H9 (cell line): Measurements from ENCODE around the gene L1CAM. TPM values are rescaled to one million over a fixed set of nuclear protein-coding genes. Genes with fewer than 3 reads are reported as not detected.

Experiments
- DNase-seq: peaks from one replicate; pipeline ENCODE4 v3.0.0-alpha.2; 2017
- H2AFZ ChIP-seq: one replicate; pipeline ENCODE4 v1.6.1; 2013; ENCODE audit warnings: mild to moderate bottlenecking, low read length, control low read depth, moderate library complexity
- H2AK5ac ChIP-seq: 2 replicates; pipeline ENCODE4 v1.6.1; 2013; ENCODE audit warnings: low read length, control low read depth, mixed read lengths; ENCODE audit not compliant: insufficient read length
- H2BK120ac ChIP-seq: one replicate; pipeline ENCODE4 v1.6.1; 2013; ENCODE audit warnings: low read depth, mild to moderate bottlenecking, low read length, control low read depth, inconsistent platforms; ENCODE audit not compliant: poor library complexity, severe bottlenecking
- H2BK12ac ChIP-seq: 2 replicates; pipeline ENCODE4 v1.6.1; 2013; ENCODE audit warnings: low read length, control low read depth, mixed read lengths, low read depth; ENCODE audit not compliant: insufficient read length
- H2BK15ac ChIP-seq: 2 replicates; pipeline ENCODE4 v1.6.1; 2013; ENCODE audit warnings: low read depth, low read length, control low read depth
- H2BK20ac ChIP-seq: one replicate; pipeline ENCODE4 v1.6.1; 2013; ENCODE audit warnings: low read depth, mild to moderate bottlenecking, low read length, control low read depth, inconsistent platforms; ENCODE audit not compliant: poor library complexity, severe bottlenecking
- H2BK5ac ChIP-seq: 2 replicates; pipeline ENCODE4 v1.6.1; 2013; ENCODE audit warnings: low read length, control low read depth, mixed read lengths; ENCODE audit not compliant: insufficient read length
- H3K14ac ChIP-seq: 2 replicates; pipeline ENCODE4 v1.6.1; 2013; ENCODE audit warnings: low read length, control low read depth; ENCODE audit not compliant: insufficient read depth
- H3K18ac ChIP-seq: 2 replicates; pipeline ENCODE4 v1.6.1; 2013; ENCODE audit warnings: low read depth, mild to moderate bottlenecking, mixed read lengths, low read length, control low read depth; ENCODE audit not compliant: insufficient read length
- H3K23ac ChIP-seq: 2 replicates; pipeline ENCODE4 v1.6.1; 2013; ENCODE audit warnings: low read length, control low read depth, mixed read lengths, low read depth; ENCODE audit not compliant: insufficient read length
- H3K23me2 ChIP-seq: 2 replicates; pipeline ENCODE4 v1.6.1; 2013; ENCODE audit warnings: low read depth, mild to moderate bottlenecking, mixed read lengths, low read length, control low read depth; ENCODE audit not compliant: insufficient read length, poor library complexity, severe bottlenecking
- H3K27ac ChIP-seq: 2 replicates; pipeline ENCODE4 v1.5.1; 2013; ENCODE audit warnings: low read length, control low read depth, mixed read lengths, low read depth; ENCODE audit not compliant: insufficient read length
- H3K27me3 ChIP-seq: 2 replicates; pipeline ENCODE4 v1.6.1; 2013; ENCODE audit warnings: low read length, control low read depth, inconsistent platforms; ENCODE audit not compliant: insufficient read depth
- H3K4ac ChIP-seq: 2 replicates; pipeline ENCODE4 v1.6.1; 2013; ENCODE audit warnings: low read depth, mild to moderate bottlenecking, control low read depth, inconsistent platforms, low read length, moderate library complexity
- H3K4me1 ChIP-seq: 2 replicates; pipeline ENCODE4 v1.6.1; 2013; ENCODE audit warnings: low read length, control low read depth, inconsistent platforms; ENCODE audit not compliant: insufficient read depth
- H3K4me2 ChIP-seq: 2 replicates; pipeline ENCODE4 v1.6.1; 2013; ENCODE audit warnings: low read length, control low read depth, mixed read lengths; ENCODE audit not compliant: insufficient read length, insufficient read depth
- H3K56ac ChIP-seq: 2 replicates; pipeline ENCODE4 v1.6.1; 2013; ENCODE audit warnings: low read depth, mild to moderate bottlenecking, mixed read lengths, low read length, control low read depth; ENCODE audit not compliant: insufficient read length
- H3K79me1 ChIP-seq: 2 replicates; pipeline ENCODE4 v1.6.1; 2013; ENCODE audit warnings: low read depth, mild to moderate bottlenecking, moderate library complexity, low read length, control low read depth, inconsistent platforms; ENCODE audit not compliant: insufficient read depth, poor library complexity, severe bottlenecking
- H3K79me2 ChIP-seq: 2 replicates; pipeline ENCODE4 v1.6.1; 2013; ENCODE audit warnings: low read length, control low read depth, inconsistent platforms; ENCODE audit not compliant: insufficient read depth
- H3K9ac ChIP-seq: 2 replicates; pipeline ENCODE4 v1.6.1; 2013; ENCODE audit warnings: low read length, control low read depth, mixed read lengths; ENCODE audit not compliant: insufficient read length; ENCODE audit errors: extremely low read depth
- H3K9me3 ChIP-seq: one replicate; pipeline ENCODE4 v1.6.1; 2013; ENCODE audit warnings: low read depth, low read length, inconsistent platforms; ENCODE audit not compliant: control insufficient read depth
- H3T11ph ChIP-seq: one replicate; pipeline ENCODE4 v1.6.1; 2013; ENCODE audit warnings: mild to moderate bottlenecking, low read length, control low read depth, inconsistent platforms
- H4K20me1 ChIP-seq: one replicate; pipeline ENCODE4 v1.6.1; 2013; ENCODE audit not compliant: control insufficient read depth, insufficient read length, insufficient read depth
- H4K5ac ChIP-seq: 2 replicates; pipeline ENCODE4 v1.6.1; 2013; ENCODE audit warnings: low read depth, mild to moderate bottlenecking, mixed read lengths, low read length, control low read depth; ENCODE audit not compliant: insufficient read length
- H4K8ac ChIP-seq: replicated peaks from 2 replicates; pipeline ENCODE4 v1.6.1; 2013; ENCODE audit warnings: low read length, control low read depth, mixed read lengths, low read depth; ENCODE audit not compliant: insufficient read length
- H4K91ac ChIP-seq: 2 replicates; pipeline ENCODE4 v1.6.1; 2013; ENCODE audit warnings: low read depth, mild to moderate bottlenecking, moderate library complexity, mixed read lengths, low read length, control low read depth; ENCODE audit not compliant: insufficient read length
- H3K27ac Mint-ChIP-seq, 3 experiments: 2 replicates in 2 of 3; 3 replicates in 1 of 3; pipeline ENCODE4 v1.8.0; 2020 to 2021; ENCODE audit warnings: mixed read lengths in 3 of 3, mild to moderate bottlenecking in 1 of 3, moderate library complexity in 1 of 3
- H3K27me3 Mint-ChIP-seq: 2 replicates; pipeline ENCODE4 v1.8.0; 2021; ENCODE audit warnings: low read depth, mild to moderate bottlenecking, moderate library complexity, mixed read lengths
- H3K36me3 Mint-ChIP-seq, 3 experiments: 2 replicates in 2 of 3; 3 replicates in 1 of 3; pipeline ENCODE4 v1.8.0; 2020 to 2021; ENCODE audit warnings: low read depth in 3 of 3, mixed read lengths in 3 of 3; ENCODE audit not compliant: insufficient read depth in 1 of 3
- H3K4me1 Mint-ChIP-seq, 2 experiments: 2 replicates each; pipeline ENCODE4 v1.8.0; 2020; ENCODE audit warnings: mixed read lengths in 2 of 2
- H3K4me3 Mint-ChIP-seq, 2 experiments: 2 replicates in 1 of 2; 3 replicates in 1 of 2; pipeline ENCODE4 v1.8.0; 2020 to 2021; ENCODE audit warnings: mild to moderate bottlenecking in 2 of 2, mixed read lengths in 2 of 2, moderate library complexity in 1 of 2
- H3K9me3 Mint-ChIP-seq, 2 experiments: 2 replicates in 1 of 2; 3 replicates in 1 of 2; pipeline ENCODE4 v1.8.0; 2020; ENCODE audit warnings: mild to moderate bottlenecking in 2 of 2, mixed read lengths in 2 of 2, moderate library complexity in 1 of 2
- WGBS: extraction: QIAGEN DNeasy Blood & Tissue Kit; methylation state at CpG from one replicate; pipeline ENCODE4 v1.1.7; 2013; ENCODE audit warnings: missing lambda C conversion rate, low lambda C conversion rate, mixed read lengths; ENCODE audit not compliant: insufficient read length; ENCODE audit errors: extremely low coverage; 5-methylcytosine and 5-hydroxymethylcytosine counted together
- total RNA-seq: library from RNA; stranded (reverse); gene quantifications from 2 replicates; pipeline ENCODE4 v1.2.1, GENCODE V29; 2021
- TF ChIP-seq, protein P1 (sequence below): fragments of 200-600 bp; sonication (generic); conservative IDR thresholded peaks from 3 replicates; pipeline ENCODE4 v1.8.0; 2021; ENCODE audit warnings: antibody characterized with exemption, mild to moderate bottlenecking

Gene L1CAM
- total RNA-seq, 1 experiment from 2014 or later: 22.7 TPM

DNA sequence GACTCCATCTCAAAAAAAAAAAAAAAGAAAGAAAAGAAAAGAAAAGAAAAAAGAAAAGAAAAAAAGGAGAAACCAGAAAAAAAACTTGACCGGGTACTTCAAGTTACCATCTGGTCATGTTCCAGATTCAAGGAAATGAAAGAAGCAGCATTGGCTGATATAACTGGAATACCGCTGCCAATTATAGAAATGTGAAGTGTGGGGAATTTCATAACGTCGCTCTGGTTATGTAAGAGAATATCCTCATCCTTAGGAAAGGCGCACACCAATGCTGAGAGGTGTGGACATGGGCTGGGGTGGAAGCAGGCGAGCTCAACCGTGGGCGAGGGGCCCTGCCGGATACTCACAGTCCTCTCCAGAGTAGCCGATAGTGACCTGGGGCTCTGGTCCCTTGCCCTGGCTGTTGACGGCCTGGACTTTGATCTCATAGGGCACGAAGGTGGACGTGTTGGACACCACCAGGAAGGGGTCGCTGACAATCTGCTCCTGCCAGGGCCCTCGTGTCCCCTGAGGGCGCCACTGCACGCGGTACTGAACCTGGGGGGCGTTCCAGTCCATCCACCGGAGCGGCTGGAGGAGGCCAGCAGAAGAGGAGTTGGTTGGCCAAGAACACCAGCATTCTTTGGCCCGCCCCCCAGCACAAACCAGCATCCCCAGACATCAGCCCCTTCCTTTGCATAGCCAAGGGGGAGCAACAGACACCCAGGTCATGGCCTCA is 19.5 kb downstream of the L1CAM start:
- no peak overlapping the region for H2AK5ac ChIP-seq
- no CpG with 5 or more reads among the region's 22 CpGs for WGBS
- H4K20me1 ChIP-seq: no peaks in the 10 kb centered on the region
- no peak overlapping the region for H3K18ac ChIP-seq
- no peak overlapping the region for H3K9ac ChIP-seq
- H3K9me3 ChIP-seq: peaks cover 13% of the 10 kb centered on the region
- H3K79me2 ChIP-seq: no peaks in the 10 kb centered on the region
- no peak for DNase-seq
- H3K23ac ChIP-seq: no peak overlapping the region
- H3T11ph ChIP-seq: no peak overlapping the region
- H2BK5ac ChIP-seq: no peak overlapping the region
- Mint-ChIP-seq H3K4me1 (peaks cover 8 to 25% of the 10 kb centered on the region in 2 experiments; a peak in 3 of 4 replicates), H3K27me3 (no peaks in the 10 kb centered on the region; the same call in none of the 2 replicates), H3K36me3 (peaks cover 13 to 35% (median 13%) of the 10 kb centered on the region in 3 experiments), H3K4me3 (no peak overlapping the region), H3K9me3 (peaks cover 60 to 84% of the 10 kb centered on the region in 2 experiments), H3K27ac (no peak overlapping the region)
- no peak overlapping the region for H3K56ac ChIP-seq
- no peaks in the 10 kb centered on the region for H3K79me1 ChIP-seq
- H3K4me1 ChIP-seq: no peaks in the 10 kb centered on the region
- no peak overlapping the region for H3K4me2 ChIP-seq
- no peak overlapping the region for H4K8ac ChIP-seq
- no peak overlapping the region for H2BK12ac ChIP-seq
- TF ChIP-seq, protein P1, sequence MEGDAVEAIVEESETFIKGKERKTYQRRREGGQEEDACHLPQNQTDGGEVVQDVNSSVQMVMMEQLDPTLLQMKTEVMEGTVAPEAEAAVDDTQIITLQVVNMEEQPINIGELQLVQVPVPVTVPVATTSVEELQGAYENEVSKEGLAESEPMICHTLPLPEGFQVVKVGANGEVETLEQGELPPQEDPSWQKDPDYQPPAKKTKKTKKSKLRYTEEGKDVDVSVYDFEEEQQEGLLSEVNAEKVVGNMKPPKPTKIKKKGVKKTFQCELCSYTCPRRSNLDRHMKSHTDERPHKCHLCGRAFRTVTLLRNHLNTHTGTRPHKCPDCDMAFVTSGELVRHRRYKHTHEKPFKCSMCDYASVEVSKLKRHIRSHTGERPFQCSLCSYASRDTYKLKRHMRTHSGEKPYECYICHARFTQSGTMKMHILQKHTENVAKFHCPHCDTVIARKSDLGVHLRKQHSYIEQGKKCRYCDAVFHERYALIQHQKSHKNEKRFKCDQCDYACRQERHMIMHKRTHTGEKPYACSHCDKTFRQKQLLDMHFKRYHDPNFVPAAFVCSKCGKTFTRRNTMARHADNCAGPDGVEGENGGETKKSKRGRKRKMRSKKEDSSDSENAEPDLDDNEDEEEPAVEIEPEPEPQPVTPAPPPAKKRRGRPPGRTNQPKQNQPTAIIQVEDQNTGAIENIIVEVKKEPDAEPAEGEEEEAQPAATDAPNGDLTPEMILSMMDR: no peak
- H4K91ac ChIP-seq: no peak overlapping the region
- no peaks in the 10 kb centered on the region for H3K23me2 ChIP-seq
- H2BK20ac ChIP-seq: no peak overlapping the region
- no peak overlapping the region for H3K27ac ChIP-seq
- H3K27me3 ChIP-seq: no peaks in the 10 kb centered on the region
- H3K14ac ChIP-seq: no peak overlapping the region
- no peak overlapping the region for H3K4ac ChIP-seq
- no peak overlapping the region for H2BK15ac ChIP-seq
- H2BK120ac ChIP-seq: no peak overlapping the region
- no peak overlapping the region for H2AFZ ChIP-seq
- H4K5ac ChIP-seq: no peak overlapping the region
